HG03565 (cell line): ENCODE results near the gene WDR13.
A peak's percentile ranks its signal among the peaks of the same experiment; 100 is the strongest.
"Not testable (repeated sequence)": the region's sequence is repeated elsewhere in the genome, so short reads cannot be mapped to it uniquely, and the experiment has no call there.

Source experiments
- ATAC-seq: cut with Tn5 transposase; IDR thresholded peaks from one replicate; pipeline ENCODE4 v1.9.1; 2021; ENCODE audit warnings: mild to moderate bottlenecking, moderate library complexity; ENCODE audit not compliant: unreplicated experiment

The WDR13 gene

DNA sequence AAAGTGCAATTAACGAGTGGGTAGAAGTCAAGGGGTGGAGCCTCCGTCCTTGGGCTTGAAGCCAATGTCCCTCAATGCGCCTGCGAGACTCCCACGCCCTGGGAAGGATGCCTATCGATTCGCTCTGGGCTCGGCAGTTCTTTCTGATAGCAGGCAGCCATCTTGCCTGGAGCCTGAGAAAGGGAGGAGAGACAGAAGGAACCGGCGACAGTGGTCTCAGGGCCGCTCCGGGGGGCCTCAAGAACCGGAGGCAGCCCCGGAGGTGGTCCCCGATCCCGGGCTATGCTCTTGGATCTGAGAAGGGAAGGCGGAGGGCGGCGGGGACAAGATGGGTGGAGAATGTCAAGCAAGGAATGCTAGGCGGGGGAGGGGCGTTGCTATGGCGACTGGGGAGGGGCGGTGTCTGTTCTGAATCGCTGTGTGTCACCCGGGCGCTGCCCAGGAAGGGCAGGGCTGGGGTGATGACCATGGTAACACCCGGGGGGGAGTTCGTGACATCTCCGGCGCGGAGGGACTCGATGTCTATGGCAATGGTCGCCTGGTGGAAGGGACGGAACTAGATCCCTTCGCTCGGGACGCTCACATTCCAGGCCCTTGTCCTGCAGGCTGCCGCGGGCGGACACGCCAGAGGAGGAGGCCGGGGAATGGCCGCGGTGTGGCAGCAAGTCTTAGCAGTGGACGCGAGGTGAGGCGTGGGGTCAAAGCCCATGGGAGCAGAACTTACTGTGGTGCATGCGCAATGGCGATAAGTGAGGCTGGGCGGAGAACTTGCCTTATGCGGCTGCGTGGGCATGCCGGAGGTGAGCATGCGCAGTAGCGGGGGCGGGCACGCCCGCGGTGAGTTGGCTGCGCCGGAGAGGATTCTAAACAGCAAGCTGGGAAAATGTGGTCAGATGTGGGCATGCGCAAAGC, at the start of gene WDR13:
Gene WDR13, plus strand, starts transcription at position 140 of the 912 bp plus-strand sequence. Its CDS starts 505 bp downstream, at position 645.
- peak; percentile 61 for ATAC-seq

DNA sequence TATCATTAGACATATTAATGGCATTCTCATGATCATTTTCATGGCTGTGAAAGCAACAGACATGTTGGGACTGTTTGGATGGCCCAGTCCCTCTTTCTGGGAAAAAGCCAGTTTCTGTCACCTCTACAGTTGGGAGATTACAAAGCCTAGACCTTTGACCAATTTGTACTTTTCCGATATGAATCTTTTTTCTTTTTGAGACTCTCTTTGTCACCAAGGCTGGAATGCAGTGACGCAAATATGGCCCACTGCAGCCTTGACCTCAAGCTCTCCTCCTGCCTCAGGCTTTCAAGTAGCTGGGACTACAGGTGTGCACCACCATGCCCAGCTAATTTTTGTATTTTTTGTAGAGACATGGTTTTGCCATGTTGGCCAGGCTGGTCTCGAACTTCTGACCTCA, 48.4 kb upstream of the WDR13 start:
- no peak for ATAC-seq

DNA sequence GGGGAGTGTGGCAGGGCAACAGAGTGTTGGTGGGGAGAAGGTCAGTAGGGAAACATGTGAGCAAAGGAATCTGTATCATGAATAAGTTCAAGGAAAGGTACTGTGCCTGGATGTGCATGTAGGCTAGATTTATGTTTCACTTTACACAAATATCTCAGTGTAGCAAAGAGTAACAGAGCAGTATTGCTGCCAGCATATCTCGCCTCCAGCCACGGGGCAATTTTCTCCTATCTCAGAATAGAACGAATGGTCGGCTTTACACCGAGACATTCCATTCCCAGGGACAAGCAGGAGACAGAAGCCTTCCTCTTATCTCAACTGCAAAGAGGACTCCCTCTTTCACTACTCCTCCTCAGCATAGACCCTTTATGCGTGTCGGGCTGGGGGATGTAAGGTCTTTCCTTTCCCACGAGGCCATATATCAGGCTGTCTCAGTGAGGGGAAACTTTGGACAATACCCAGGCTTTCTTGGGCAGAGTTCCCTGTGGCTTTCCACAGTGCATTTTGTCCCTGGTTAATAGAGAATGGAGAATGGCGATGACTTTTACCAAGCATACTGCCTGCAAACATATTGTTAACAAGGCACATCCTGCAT, 41.5 kb upstream of the WDR13 start:
- not testable (repeated sequence) for ATAC-seq

DNA sequence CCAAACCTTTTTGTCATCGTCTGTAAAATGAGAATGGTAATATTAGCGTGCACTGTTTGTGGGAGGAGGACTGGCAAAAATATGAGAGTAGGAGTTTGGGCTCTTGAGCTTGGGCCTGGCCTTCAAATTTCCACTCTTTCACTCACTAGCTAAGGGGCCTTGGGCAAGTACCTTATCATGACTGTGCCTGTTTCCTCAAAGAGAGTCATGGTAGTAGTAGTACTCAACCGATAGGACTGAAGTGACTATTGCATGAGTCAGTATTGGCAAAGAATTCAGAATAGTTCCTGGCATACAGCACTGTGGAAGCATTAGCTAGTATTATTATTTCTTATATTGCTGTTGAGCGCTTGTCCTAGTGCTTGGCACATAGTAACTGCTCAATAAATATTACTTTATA, 39.0 kb upstream of the WDR13 start:
- ATAC-seq = no peak

DNA sequence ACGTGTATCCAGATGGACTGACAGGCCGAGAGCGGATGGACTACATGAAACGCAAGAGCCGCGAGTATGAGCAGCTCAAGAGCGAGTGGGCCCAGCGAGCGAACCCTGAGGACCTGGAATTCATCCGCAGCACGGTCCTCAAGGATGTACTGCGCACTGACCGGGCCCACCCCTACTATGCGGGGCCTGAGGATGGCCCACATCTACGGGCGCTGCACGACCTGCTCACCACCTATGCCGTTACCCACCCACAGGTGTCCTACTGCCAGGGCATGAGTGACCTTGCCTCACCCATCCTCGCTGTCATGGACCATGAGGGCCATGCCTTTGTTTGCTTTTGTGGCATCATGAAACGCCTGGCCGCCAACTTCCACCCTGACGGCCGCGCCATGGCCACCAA, 37.7 kb upstream of the WDR13 start:
- ATAC-seq = no peak

DNA sequence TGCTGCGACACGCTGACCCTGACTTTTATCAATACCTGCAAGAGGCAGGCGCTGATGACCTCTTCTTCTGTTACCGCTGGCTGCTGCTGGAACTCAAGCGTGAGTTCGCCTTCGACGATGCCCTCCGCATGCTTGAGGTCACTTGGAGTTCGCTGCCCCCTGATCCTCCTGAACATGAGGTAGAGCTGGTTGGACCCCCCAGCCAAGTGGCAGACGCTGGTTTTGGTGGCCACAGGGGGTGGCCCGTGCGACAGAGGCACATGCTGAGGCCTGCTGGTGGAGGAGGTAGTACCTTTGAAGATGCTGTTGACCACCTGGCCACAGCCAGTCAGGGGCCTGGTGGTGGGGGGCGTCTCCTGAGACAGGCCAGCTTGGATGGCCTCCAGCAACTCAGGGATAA, 37.2 kb upstream of the WDR13 start:
- no peak for ATAC-seq

DNA sequence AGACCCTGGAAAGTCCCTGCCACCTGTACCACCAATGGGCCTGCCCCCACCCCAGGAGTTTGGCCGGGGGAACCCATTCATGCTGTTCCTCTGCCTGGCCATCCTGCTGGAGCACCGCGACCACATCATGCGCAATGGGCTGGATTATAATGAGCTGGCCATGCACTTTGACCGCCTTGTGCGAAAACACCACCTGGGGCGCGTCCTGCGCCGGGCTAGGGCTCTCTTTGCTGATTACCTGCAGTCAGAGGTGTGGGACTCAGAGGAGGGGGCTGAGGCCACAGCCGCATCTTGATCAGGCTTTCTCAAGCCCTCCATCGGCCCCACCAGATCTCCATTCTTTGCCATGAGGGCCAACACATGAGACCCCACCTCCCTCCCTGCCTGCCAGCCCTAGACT, 36.6 kb upstream of the WDR13 start:
- ATAC-seq = no peak

DNA sequence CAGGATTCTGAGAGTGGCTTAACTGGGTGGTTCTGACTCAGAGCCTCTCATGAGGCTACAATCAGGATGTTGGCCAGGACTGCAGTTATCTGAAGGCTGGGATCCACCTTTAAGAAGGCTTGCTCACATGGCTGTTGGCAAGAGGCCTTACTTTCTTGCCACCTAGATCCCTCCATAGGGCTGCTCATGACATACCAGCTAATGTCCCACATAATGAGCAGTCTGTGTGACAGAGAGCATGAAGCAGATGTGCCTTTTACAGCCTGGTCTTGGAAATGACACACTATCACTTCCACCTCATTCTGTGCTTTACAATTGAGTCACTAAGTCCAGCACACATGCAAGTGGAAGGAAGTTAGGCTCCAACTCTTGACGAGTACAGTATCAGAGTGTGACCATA, 27.3 kb upstream of the WDR13 start:
- ATAC-seq = peak; percentile 36

DNA sequence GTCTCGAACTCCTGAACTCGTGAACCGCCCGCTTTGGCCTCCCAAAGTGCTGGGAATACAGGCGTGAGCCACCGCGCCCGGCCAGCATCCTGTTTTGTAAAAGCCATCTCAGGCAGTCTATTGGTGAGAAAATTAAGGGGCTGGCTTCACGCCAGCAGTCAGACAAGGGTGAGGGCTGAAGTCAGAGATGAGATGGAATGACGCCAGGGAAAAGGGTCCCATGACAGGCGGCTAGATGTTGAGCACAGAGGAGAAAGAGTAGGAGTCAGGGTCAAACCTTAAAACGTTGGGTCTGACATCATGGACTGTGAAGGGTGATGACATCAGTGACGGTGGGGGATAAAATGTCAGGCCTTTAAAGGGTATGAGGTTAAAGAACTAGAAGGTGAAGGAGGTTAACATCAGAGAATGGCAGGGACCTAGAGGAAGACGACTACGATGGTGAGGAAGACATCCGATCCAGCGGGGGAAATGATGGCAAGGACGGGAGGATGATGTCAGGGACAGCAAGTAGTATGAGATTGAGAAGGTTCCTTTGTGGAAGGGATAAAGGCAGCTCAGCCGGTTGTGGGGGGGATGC, 23.5 kb upstream of the WDR13 start:
- peak; percentile 2 for ATAC-seq

DNA sequence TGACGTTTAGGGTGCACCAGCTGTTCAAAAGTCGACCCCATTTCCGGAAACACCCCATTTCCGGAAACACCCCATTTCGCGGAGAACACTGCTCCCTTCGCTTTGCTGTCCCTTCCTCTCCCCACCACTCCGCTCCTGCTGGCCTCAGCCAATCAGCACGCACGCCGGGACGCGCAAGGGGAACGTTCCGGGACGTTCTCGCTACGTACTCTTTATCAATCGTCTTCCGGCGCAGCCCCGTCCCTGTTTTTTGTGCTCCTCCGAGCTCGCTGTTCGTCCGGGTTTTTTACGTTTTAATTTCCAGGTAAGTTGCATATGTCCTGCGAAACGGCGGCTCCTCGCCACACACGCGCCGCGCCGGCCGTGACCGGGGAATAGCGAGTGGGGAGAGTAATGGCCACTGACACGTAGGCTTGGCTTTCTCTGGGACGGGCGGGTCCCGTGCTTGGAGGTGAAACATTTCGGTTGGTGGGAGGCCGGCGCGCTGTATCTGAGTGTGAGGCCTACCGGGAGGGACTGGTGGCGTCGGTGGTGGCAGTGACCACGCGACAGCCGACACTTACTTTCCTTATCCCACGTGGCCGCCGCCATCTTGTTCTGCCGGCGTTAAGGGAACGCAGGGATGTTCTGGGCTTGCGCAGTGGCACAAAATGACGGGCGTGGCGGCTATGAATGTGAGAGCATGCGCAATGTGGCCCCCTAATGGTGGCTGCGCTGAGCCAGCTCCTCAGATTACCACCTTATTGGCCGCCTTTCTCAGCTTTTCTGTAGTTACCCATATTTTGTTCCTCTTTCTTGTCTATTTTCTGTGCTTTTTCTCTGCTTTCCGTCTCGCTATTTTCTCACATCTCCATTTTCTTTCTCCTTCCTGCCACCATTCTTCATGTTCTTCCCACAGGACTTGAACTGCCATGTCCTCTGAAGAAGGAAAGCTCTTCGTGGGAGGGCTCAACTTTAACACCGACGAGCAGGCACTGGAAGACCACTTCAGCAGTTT, 22.7 kb upstream of the WDR13 start, which contains the start of gene RBM3:
Gene RBM3, plus strand, starts transcription at position 215 of the 997 bp plus-strand sequence. Its CDS starts 697 bp downstream, at position 912.
- peak; percentile 63 for ATAC-seq

DNA sequence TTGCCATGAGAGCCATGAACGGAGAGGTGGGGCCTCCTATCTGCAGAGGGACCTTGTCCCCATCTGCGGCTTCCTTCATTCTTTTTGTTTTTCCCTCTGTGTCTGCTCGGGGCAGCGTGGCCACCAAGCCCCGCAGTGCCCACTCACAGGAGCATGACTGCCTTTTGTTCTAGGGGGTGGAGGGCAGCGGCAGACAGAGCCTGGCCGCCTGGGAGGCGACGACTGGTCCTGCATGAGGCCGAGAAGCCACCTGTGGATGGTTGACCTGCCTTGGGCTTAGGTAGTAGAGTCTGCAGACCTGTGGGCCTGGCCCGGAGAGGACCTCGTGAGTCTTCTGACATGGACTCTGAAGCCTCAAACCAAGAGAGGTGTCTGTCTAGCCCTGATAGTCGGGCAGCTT, 21.6 kb upstream of the WDR13 start:
- ATAC-seq = no peak

DNA sequence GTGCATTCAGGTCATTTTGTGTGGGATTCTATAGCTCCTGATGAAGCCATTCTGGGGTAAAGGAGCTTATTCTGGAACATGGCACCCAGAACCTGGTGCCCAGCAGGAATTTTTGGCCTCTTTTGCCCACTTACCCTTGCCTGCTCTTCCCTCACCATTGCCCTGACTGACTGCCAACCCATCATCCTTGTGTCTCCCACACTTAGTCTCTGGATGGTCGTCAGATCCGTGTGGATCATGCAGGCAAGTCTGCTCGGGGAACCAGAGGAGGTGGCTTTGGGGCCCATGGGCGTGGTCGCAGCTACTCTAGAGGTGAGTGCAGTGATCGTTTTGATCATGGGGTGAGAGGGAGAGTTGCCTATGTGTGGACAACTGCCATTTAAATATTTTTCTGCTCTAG, 21.2 kb upstream of the WDR13 start:
- no peak for ATAC-seq

DNA sequence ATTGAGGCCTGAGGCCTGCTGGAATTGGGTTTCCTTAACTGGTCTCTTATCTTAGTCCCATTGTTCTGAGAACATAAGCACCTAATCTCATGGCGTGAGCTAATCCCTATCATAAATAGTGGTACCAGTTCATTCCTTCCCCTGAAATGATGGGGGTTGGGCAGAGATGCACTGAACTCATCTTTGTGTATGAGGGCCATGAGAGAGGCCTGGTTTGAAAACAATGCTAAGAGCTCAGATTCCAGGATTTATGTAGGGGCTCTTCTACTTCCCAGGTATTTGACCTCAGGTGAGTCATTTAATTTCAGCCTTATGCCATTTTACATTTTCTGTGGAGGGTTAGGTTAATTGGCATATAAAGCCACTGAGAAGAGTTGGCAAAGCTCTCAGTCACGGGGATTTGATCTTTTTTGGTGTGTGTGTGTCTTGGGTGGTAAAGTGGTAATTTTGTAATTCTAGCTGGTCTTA, 18.6 kb upstream of the WDR13 start:
- ATAC-seq = no peak

DNA sequence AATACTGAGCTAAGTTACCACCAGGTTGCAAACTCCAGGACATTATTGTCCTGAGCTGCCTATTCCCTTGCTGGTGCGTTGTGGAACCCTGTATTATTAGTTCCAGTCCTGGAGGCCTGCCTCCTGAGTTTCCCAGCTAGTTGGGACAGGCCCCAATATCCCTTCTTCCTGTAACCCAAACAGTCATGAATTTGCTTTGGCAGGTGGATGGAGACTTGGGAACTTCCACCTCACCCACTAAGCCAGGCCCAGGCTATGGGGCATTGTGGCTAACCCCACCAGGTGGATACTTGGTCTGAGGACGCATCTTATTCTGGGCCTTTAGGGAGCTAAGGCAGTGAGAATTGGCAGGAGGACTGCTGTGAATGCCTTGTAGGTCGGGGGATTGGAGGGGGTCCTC, 18.0 kb upstream of the WDR13 start:
- ATAC-seq = no peak

DNA sequence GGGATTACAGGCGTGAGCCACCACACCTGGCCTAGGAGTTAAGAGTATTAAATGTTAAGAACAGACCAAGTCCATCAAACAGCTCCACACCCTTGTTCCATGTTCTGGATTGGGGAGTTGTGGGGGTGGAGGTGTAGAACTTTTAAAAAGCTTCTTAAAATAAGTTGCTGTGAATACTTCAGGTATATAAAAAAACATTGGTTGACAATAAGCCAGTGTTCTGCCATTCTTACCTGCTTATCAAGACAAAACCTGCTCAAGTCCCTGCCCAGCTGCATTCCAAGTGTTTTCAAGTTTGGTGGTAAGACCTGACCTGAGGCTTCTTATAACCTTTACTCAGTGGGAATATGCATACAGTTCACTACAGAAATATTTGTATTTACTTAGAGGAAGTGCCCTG, 16.6 kb upstream of the WDR13 start:
- no peak for ATAC-seq

DNA sequence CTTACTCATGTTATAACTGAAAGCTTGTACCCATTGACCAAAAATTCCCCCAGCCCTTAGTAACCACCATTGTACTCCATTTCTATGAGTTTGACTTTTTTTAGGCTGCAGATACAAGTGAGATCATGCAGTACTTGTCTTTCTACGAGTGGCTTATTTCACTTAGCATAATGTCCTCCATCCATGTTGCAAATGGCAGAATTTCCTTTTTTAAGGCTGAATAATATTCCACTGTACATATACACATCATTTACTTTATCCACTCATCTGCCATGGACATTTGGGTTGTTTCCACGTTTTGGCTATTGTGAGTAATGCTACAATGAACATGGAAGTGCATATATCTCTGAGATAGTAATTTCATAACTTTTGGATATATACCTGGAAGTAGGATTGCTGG, 12.6 kb upstream of the WDR13 start:
- ATAC-seq = no peak

DNA sequence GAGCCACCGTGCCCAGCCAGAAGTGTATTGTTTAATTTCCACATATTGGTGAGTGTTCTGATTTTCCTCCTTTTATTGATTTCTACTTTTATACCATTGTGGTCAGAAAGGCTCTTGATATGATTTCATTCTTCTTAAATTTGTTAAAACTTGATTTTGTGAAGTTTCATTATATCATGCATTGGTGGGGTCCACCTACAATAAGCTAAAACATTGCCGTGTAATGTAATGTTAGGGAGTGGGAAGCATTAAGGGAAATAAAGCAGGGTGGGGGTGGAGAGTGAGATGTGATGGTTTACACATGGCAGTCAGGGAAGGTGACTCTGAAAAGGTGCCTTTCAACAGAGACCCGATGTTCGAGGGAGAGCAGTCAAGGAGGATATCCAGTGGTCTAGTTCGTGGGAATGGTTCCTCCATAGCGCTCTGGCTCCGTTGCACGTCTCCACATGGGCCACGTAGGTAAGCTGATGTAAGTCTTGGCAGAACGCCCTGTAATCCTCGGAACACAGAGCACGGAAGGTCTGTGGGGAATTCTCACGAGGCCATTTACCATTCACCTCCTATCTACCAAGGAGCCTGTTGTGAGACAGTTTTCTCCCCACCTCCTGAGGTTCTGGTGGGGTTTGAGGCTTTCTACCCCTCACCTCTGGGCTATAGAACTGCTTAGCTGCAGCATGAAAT, 7.7 kb upstream of the WDR13 start:
- ATAC-seq = no peak

DNA sequence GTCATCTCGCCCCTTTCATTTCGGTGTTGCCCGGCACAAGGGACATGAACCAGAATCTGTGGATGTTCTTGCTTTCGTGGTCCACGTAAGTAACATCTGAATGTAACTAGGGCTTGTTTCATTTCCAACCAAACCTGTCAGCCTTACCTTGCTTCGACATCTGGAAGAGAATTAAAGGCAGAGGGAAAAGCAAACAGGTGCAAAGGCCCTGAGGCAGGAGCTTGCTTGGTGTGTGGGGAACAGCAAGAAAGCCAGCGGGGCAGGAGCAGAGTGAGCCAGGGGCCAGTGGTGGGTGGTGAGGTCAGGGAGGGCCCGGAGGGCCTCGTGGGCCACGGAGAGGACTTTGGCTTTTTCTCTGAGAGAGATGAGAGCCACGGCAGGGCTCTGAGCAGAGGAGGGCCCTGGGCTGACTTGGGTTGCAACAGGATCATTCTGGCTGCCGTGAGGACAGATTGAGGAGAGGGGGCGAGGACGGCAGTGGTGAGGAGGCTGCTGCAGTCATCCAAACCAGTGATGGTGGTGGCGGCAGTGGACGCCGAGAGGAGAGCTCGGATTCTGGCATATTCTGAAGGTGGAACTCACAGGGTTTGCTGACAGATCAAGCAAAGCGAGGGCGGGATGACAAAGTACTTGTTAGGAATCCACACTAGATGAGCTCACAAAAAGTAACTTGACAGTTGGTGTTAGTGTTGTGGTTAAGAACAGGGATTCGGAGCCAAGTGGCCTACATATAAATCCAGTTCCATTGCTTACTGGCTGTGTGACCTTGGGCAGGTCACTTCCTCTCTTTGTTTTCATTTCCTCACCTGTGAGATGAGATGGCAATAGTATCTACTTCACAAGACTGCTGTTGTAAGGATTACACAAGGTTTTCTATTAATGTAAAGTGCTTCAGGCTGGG, 6.8 kb upstream of the WDR13 start:
- ATAC-seq = no peak

DNA sequence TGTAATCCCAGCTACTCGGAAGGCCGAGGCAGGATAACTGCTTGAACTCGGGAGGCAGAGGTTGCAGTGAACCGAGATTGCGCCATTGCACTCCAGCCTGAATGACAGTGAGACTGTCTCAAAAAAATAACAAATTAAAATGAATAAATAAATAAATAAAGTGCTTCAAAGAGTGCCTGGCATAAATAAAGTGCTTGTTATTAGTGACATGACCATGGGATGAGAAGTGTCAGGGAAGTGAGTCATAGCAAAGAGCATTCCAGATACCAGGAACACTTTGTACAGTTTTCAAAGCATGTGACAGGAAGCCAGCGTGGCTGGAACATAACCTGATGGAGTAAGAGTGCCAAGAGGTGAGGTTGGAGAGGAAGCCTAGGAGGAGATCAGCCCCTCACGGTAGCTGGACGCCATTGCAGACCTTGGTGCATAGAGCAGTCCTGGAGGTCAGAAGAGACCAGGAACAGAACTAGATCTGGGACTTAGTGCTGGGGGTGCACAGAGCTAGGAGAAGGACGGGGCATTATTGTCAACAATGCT, 6.0 kb upstream of the WDR13 start:
- ATAC-seq = no peak
